NT2/D1 (cell line): ENCODE data around the gene TEX29.

Experiments
- DNase-seq: peaks from one replicate; pipeline ENCODE4 v3.0.0-alpha.2; 2011; ENCODE audit warnings: low read depth, low spot score
- H3K27me3 ChIP-seq: 2 replicates; pipeline ENCODE4 v1.6.0; 2011; ENCODE audit warnings: mild to moderate bottlenecking; ENCODE audit not compliant: insufficient read length, insufficient read depth
- H3K36me3 ChIP-seq: 2 replicates; pipeline ENCODE4 v1.6.1; 2011; ENCODE audit warnings: mild to moderate bottlenecking, low read length, mixed read lengths; ENCODE audit not compliant: insufficient read depth, insufficient read length
- H3K4me1 ChIP-seq: 2 replicates; pipeline ENCODE4 v1.5.1; 2011; ENCODE audit not compliant: insufficient read depth, insufficient read length
- H3K4me3 ChIP-seq: 2 replicates; pipeline ENCODE4 v1.5.1; 2011; ENCODE audit warnings: low read depth; ENCODE audit not compliant: insufficient read length
- H3K9ac ChIP-seq: 2 replicates; pipeline ENCODE4 v1.6.0; 2011; ENCODE audit warnings: low read depth; ENCODE audit not compliant: insufficient read length
- H3K9me3 ChIP-seq: 2 replicates; pipeline ENCODE4 v1.5.1; 2011; ENCODE audit warnings: mild to moderate bottlenecking, low read length; ENCODE audit not compliant: insufficient read depth
- SUZ12 ChIP-seq: IDR thresholded peaks from 2 replicates; pipeline ENCODE4 v1.6.1; 2011; ENCODE audit not compliant: insufficient read length, insufficient read depth; ENCODE audit errors: extremely low read depth
- YY1 ChIP-seq: IDR thresholded peaks from 2 replicates; pipeline ENCODE4 v1.6.1; 2011; ENCODE audit not compliant: insufficient read length, insufficient read depth
- ZNF274 ChIP-seq: IDR thresholded peaks from 2 replicates; pipeline ENCODE4 v1.6.1; 2011; ENCODE audit warnings: mild to moderate bottlenecking, low read depth, low read length

Gene TEX29

DNA sequence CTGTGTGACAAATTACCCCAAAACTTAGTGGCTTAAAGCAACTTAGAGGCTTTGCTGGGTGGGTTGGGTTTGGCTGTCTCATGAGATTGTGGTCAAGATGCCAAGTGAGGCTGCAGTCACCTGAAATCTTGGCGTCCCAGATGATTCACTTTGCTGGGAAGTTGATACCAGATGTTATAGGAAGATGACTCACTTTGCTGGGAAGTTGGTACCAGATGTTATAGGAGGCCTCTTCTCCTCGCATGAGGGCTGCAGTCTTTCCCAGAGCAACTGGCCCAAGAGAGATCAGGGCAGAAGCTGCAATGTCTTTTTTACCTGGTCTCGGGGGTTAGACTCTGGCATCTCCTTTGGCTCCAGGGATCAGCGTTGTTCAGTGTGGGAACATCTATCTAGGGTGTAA lies 16.8 kb downstream of the TEX29 start:
- H3K4me3 ChIP-seq: no peak overlapping the region
- no peaks in the 10 kb centered on the region for H3K4me1 ChIP-seq
- TF ChIP-seq YY1 (no peak), ZNF274 (no peak), SUZ12 (no peak)
- H3K9me3 ChIP-seq: no peaks in the 10 kb centered on the region; the same call in 1 of the 2 replicates
- no peak for DNase-seq
- H3K9ac ChIP-seq: no peak overlapping the region
- H3K27me3 ChIP-seq: no peaks in the 10 kb centered on the region
- H3K36me3 ChIP-seq: no peaks in the 10 kb centered on the region

DNA sequence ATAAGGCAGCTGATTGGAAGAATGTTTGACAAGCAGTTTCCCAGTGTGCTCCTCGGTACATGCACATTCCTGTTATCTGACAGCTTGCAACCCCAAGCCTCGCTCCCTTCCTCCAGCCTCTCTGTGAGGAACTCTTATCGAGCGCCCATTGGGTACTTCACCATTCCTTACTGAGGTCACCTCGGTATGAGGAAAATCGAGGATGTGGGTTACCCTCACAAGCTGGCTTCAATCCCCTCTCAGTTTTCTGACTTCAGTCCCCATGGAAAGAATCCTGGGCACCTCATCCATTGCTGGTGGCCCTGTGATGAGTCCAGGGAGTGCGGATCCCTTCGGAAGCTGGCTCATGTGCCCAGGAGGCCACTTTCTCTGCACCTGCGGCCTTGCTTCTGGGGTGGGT lies 17.3 kb downstream of the TEX29 start:
- TF ChIP-seq ZNF274 (no peak), SUZ12 (no peak), YY1 (no peak)
- no peak overlapping the region for H3K9ac ChIP-seq
- no peaks in the 10 kb centered on the region for H3K4me1 ChIP-seq
- H3K9me3 ChIP-seq: no peaks in the 10 kb centered on the region; the same call in 1 of the 2 replicates
- no peak overlapping the region for H3K4me3 ChIP-seq
- DNase-seq: no peak
- no peaks in the 10 kb centered on the region for H3K27me3 ChIP-seq
- H3K36me3 ChIP-seq: no peaks in the 10 kb centered on the region

DNA sequence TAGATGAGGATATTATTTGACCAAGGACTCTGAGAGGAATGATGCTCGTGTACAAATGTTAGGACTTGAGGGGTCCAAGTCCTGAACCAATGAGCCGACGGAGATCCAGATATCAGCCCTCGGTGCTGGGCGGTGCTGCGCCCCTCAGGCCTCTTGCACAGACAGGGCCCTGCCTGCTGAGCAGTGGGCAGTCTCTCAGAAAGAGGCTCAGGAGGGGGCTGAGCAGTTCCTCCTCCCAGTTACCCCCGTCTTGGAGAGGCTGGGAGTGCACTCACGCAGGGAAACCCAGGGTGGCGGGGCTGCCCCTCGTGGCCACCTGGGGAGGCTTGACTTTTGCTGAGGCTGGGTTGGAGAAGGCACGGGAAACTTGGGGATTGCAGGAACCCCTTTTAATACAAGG lies 18.4 kb downstream of the TEX29 start:
- Histone ChIP-seq H3K4me1 (no peaks in the 10 kb centered on the region), H3K4me3 (no peak overlapping the region), H3K27me3 (no peaks in the 10 kb centered on the region), H3K36me3 (no peaks in the 10 kb centered on the region), H3K9ac (no peak overlapping the region), H3K9me3 (no peaks in the 10 kb centered on the region; the same call in 1 of the 2 replicates)
- DNase-seq: no peak
- TF ChIP-seq ZNF274: no peak
- TF ChIP-seq YY1: no peak
- no peak for TF ChIP-seq SUZ12

DNA sequence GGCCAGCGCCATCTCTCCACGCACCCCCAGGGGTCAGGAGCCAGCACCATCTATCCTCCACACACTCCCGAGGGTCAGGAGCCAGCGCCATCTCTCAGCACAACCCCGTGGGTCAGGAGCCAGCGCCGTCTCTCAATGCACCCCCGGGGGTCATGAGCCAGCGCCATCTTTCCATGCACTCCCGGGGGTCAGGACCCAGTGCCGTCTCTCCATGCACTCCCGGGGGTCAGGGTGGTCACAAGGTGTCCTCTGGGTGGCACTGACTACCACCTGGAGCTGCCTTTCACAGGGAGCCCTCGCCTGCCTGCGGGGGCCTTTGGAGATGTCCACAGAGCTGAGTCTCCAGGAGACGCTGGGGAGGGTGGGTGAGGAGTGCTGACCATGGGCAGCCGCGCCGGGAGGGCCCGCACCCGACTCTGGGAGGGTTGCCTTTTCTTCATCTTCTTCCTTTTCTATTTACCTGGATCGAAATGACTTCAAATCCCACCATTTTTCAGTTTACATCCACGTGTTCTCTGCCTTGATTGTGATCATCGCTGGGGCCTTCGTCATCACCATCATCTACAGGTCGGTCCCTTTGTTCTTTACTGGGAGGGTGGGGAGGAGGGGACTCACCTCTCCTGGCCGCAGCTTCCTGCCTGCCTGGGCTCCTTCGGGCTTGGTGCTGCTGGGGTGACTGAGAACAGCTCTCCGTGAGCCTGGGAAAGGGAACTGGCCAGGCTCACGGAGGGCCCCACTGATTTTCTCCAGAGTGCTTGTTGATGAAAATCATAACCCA lies 19.1 kb downstream of the TEX29 start:
- H3K27me3 ChIP-seq: no peaks in the 10 kb centered on the region
- no peak for DNase-seq

DNA sequence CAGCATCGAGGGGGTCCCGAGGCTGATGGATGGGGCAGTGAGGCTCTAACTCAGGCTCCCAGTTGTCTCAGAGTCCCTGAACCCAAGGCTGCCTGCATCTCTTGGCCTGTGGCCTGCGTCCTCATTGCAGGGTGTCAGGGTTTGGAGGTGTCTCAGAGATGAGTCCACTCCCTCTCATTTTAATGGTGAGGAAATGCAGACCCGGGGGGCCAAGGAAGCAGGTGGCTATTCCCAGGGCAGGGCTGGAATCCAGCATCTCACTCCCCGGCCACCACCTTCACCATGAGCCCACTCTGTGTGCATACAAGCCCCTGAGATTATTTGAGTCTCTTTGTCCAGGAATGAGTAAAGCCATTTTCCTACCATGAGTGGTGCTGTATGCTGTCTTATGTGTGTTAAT lies 21.4 kb downstream of the TEX29 start:
- Histone ChIP-seq H3K27me3 (no peaks in the 10 kb centered on the region), H3K4me3 (no peak overlapping the region), H3K9ac (no peak overlapping the region), H3K4me1 (peaks cover 3% of the 10 kb centered on the region), H3K9me3 (no peaks in the 10 kb centered on the region), H3K36me3 (no peaks in the 10 kb centered on the region)
- TF ChIP-seq YY1: no peak
- no peak for TF ChIP-seq ZNF274
- TF ChIP-seq SUZ12: no peak
- no peak for DNase-seq

More for the DNA sequence above, 19.1 kb downstream of the TEX29 start:
- no peaks in the 10 kb centered on the region for H3K36me3 ChIP-seq
- no peaks in the 10 kb centered on the region for H3K4me1 ChIP-seq
- H3K9ac ChIP-seq: no peak overlapping the region
- no peak overlapping the region for H3K4me3 ChIP-seq
- no peak for TF ChIP-seq SUZ12
- no peak for TF ChIP-seq ZNF274
- no peak for TF ChIP-seq YY1
- H3K9me3 ChIP-seq: no peaks in the 10 kb centered on the region

DNA sequence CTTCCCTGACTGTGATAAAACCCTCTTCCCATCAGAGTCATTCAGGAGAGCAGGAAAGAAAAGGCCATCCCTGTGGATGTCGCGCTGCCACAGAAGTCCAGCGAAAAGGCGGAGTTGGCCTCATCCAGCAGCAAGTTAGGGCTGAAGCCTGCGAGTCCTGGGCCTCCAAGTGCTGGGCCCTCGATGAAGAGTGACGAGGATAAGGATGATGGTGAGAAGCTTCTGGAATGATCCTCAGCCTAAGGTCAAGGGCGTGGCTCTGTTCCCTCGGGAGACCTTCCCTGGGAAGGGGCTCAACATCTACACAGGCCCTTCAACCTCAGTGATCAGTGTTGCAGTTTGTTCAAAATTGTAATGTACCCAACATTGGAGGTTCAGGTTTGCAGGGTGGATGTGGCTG lies 22.3 kb downstream of the TEX29 start:
- no peak for DNase-seq
- no peaks in the 10 kb centered on the region for H3K27me3 ChIP-seq
- H3K4me3 ChIP-seq: no peak overlapping the region
- no peaks in the 10 kb centered on the region for H3K36me3 ChIP-seq
- H3K9ac ChIP-seq: peak overlapping the region; percentile 50
- H3K4me1 ChIP-seq: peaks cover 3% of the 10 kb centered on the region
- TF ChIP-seq YY1: no peak
- no peak for TF ChIP-seq SUZ12
- no peak for TF ChIP-seq ZNF274
- no peaks in the 10 kb centered on the region; the same call in 1 of the 2 replicates for H3K9me3 ChIP-seq

DNA sequence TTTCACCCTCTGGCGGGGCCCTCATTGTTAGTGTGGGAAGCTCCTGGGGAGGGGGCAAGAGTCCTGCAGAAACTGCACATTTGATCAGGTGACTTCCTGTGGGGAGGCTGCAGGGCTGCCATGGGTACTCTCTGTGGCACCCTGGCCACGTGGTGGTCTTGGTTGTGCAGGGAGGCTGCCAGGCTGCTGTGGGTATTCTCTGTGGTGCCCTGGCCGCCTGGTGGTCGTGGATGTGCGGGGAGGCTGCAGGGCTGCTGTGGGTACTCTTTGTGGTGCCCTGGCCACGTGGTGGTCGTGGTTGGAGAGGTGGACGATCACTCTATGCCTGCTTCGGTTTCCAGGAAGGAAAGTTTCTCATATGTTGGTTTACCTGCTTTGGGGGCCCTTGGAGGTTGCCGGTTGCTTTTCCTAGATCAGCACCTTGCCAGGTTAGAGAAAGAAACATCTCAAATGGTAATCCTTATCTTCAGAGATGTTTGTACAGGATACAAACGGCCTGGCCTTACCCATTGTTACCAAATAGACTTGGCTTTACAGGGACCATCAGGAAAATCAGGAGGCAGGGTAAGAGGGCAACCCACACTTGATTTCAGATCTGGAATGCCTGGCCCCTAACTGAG lies 22.9 kb downstream of the TEX29 start:
- H3K9me3 ChIP-seq: no peaks in the 10 kb centered on the region; the same call in 1 of the 2 replicates
- H3K36me3 ChIP-seq: no peaks in the 10 kb centered on the region
- no peak for TF ChIP-seq YY1
- no peak for TF ChIP-seq SUZ12
- no peak for TF ChIP-seq ZNF274
- DNase-seq: no peak
- peaks cover 3% of the 10 kb centered on the region for H3K4me1 ChIP-seq
- no peaks in the 10 kb centered on the region for H3K27me3 ChIP-seq
- no peak overlapping the region for H3K9ac ChIP-seq
- H3K4me3 ChIP-seq: no peak overlapping the region
